ENCODE measurements around the gene OGDHL. TPM values are rescaled to one million over a fixed set of nuclear protein-coding genes. Genes with fewer than 3 reads are reported as not detected.

Gene OGDHL
- total and polyA plus RNA-seq, 2 of the 13 experiments (the other 11 are each of a cell fraction or from before 2014, with no cell fraction given), result 3.0 to 9.8 TPM

DNA sequence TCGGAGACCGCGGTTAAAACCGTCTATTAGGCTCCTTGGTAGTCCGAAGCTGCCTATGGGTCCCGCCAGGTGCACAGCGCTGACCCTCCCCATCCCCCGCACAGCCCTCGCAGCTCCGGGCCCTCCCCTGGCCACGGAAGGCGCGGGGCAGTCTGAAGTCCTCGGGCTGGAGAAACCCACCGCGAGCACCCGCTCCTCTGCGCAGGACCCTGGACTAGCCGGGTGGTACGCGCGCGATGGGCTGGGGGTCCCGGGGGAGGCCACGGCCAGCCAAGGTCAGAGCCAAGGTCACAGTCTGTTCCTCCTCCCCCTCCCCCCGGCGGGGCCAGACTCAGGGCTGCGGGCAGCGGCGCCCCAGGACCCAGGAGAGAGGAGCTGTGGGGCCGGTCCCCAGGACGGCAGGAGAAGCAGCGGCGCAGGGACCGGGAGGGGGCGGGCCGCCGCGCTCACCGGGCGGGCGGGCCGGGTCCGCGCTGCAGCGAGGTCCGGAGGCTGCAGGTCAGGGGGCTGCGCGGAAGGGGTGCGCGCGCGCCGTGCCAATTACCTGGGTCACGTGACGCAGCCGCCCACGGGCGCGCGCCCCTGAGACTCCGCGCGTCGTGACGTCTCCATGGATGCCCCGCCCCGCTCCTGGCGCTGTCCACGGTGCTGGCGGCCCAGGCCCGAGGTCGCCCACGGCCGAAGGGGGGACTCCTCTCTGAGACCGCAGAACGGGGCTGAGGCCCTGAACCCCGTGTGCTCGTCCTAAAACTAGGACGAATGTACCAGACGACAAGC is at the start of gene OGDHL (continued):
- TF ChIP-seq, protein P1, sequence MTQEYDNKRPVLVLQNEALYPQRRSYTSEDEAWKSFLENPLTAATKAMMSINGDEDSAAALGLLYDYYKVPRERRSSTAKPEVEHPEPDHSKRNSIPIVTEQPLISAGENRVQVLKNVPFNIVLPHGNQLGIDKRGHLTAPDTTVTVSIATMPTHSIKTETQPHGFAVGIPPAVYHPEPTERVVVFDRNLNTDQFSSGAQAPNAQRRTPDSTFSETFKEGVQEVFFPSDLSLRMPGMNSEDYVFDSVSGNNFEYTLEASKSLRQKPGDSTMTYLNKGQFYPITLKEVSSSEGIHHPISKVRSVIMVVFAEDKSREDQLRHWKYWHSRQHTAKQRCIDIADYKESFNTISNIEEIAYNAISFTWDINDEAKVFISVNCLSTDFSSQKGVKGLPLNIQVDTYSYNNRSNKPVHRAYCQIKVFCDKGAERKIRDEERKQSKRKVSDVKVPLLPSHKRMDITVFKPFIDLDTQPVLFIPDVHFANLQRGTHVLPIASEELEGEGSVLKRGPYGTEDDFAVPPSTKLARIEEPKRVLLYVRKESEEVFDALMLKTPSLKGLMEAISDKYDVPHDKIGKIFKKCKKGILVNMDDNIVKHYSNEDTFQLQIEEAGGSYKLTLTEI (CRISPR knock-in tag; conservative IDR thresholded peaks at IDR 0.05), result no peak
- TF ChIP-seq, protein P2, sequence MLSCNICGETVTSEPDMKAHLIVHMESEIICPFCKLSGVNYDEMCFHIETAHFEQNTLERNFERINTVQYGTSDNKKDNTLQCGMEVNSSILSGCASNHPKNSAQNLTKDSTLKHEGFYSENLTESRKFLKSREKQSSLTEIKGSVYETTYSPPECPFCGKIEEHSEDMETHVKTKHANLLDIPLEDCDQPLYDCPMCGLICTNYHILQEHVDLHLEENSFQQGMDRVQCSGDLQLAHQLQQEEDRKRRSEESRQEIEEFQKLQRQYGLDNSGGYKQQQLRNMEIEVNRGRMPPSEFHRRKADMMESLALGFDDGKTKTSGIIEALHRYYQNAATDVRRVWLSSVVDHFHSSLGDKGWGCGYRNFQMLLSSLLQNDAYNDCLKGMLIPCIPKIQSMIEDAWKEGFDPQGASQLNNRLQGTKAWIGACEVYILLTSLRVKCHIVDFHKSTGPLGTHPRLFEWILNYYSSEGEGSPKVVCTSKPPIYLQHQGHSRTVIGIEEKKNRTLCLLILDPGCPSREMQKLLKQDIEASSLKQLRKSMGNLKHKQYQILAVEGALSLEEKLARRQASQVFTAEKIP (CRISPR knock-in tag; IDR thresholded peaks at IDR 0.05; ENCODE audit: borderline replicate concordance), result no peak
- TF ChIP-seq KDM5A (IDR thresholded peaks at IDR 0.05; ENCODE audit: borderline replicate concordance, low read length), result no peak
- TF ChIP-seq, protein P3, sequence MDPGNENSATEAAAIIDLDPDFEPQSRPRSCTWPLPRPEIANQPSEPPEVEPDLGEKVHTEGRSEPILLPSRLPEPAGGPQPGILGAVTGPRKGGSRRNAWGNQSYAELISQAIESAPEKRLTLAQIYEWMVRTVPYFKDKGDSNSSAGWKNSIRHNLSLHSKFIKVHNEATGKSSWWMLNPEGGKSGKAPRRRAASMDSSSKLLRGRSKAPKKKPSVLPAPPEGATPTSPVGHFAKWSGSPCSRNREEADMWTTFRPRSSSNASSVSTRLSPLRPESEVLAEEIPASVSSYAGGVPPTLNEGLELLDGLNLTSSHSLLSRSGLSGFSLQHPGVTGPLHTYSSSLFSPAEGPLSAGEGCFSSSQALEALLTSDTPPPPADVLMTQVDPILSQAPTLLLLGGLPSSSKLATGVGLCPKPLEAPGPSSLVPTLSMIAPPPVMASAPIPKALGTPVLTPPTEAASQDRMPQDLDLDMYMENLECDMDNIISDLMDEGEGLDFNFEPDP (CRISPR knock-in tag; conservative IDR thresholded peaks at IDR 0.05), result peak; percentile 98; the same call in 1 of the 2 replicates
- TF ChIP-seq, protein P4, sequence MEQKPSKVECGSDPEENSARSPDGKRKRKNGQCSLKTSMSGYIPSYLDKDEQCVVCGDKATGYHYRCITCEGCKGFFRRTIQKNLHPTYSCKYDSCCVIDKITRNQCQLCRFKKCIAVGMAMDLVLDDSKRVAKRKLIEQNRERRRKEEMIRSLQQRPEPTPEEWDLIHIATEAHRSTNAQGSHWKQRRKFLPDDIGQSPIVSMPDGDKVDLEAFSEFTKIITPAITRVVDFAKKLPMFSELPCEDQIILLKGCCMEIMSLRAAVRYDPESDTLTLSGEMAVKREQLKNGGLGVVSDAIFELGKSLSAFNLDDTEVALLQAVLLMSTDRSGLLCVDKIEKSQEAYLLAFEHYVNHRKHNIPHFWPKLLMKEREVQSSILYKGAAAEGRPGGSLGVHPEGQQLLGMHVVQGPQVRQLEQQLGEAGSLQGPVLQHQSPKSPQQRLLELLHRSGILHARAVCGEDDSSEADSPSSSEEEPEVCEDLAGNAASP (CRISPR knock-in tag; IDR thresholded peaks at IDR 0.05; ENCODE audit: borderline replicate concordance), result peak; percentile 86
- TF ChIP-seq ARNT (IDR thresholded peaks at IDR 0.05), result no peak
- TF ChIP-seq ZNF782 (CRISPR knock-in tag; IDR thresholded peaks at IDR 0.05; ENCODE audit: borderline replicate concordance), result peak; percentile 93
- TF ChIP-seq SMAD9 (CRISPR knock-in tag; IDR thresholded peaks at IDR 0.05), result peak; percentile 52; the same call in 1 of the 2 replicates
- TF ChIP-seq ZNF605 (CRISPR knock-in tag; IDR thresholded peaks at IDR 0.05), result peak; percentile 86; the same call in 1 of the 2 replicates
- TF ChIP-seq NBN (conservative IDR thresholded peaks at IDR 0.05), result no peak
- TF ChIP-seq, protein P5, sequence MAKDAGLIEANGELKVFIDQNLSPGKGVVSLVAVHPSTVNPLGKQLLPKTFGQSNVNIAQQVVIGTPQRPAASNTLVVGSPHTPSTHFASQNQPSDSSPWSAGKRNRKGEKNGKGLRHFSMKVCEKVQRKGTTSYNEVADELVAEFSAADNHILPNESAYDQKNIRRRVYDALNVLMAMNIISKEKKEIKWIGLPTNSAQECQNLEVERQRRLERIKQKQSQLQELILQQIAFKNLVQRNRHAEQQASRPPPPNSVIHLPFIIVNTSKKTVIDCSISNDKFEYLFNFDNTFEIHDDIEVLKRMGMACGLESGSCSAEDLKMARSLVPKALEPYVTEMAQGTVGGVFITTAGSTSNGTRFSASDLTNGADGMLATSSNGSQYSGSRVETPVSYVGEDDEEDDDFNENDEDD (CRISPR knock-in tag; IDR thresholded peaks at IDR 0.05; ENCODE audit: borderline replicate concordance), result peak; percentile 75; the same call in 1 of the 2 replicates
- no peak for TF ChIP-seq ZSCAN29 (CRISPR knock-in tag; conservative IDR thresholded peaks at IDR 0.05)
- TF ChIP-seq ZNF496 (CRISPR knock-in tag; IDR thresholded peaks at IDR 0.05; ENCODE audit: insufficient replicate concordance), result no peak
- TF ChIP-seq GATA4 (IDR thresholded peaks at IDR 0.05; ENCODE audit: borderline replicate concordance, low read depth), result no peak
- peak; percentile 94 for TF ChIP-seq ZNF724P (CRISPR knock-in tag; IDR thresholded peaks at IDR 0.05; ENCODE audit: borderline replicate concordance)
- no peak for TF ChIP-seq PRPF4 (IDR thresholded peaks at IDR 0.05; ENCODE audit: low read depth, low read length, poor library complexity, severe bottlenecking)
- TF ChIP-seq ZNF557 (CRISPR knock-in tag; IDR thresholded peaks at IDR 0.05), result peak; percentile 99
- peak; percentile 98 for TF ChIP-seq ATAD3A (CRISPR knock-in tag; IDR thresholded peaks at IDR 0.05)
- TF ChIP-seq, protein P6, sequence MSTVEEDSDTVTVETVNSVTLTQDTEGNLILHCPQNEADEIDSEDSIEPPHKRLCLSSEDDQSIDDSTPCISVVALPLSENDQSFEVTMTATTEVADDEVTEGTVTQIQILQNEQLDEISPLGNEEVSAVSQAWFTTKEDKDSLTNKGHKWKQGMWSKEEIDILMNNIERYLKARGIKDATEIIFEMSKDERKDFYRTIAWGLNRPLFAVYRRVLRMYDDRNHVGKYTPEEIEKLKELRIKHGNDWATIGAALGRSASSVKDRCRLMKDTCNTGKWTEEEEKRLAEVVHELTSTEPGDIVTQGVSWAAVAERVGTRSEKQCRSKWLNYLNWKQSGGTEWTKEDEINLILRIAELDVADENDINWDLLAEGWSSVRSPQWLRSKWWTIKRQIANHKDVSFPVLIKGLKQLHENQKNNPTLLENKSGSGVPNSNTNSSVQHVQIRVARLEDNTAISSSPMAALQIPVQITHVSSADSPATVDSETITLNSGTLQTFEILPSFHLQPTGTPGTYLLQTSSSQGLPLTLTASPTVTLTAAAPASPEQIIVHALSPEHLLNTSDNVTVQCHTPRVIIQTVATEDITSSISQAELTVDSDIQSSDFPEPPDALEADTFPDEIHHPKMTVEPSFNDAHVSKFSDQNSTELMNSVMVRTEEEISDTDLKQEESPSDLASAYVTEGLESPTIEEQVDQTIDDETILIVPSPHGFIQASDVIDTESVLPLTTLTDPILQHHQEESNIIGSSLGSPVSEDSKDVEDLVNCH (CRISPR knock-in tag; IDR thresholded peaks at IDR 0.05), result no peak
